Activated CD4-positive, alpha-beta T cell treated with anti-CD3 and anti-CD28 coated beads for 36 hours (primary cell): ENCODE data around the gene CHSY3. TPM values are rescaled to one million over a fixed set of nuclear protein-coding genes. Genes with fewer than 3 reads are reported as not detected.

Experiments
- ATAC-seq: fragments of 200-7000 bp; cut with Tn5 transposase; one replicate; pipeline ENCODE4 v1.10.0; 2021; ENCODE audit warnings: mild to moderate bottlenecking, moderate library complexity
- CTCF ChIA-PET: fragments of 350-600 bp; sonication (Branson Sonifier 250); formaldehyde crosslinking; loops from one replicate; lab custom pipeline; 2021; ENCODE audit warnings: antibody characterized with exemption; lab: Charles Lee
- POLR2A ChIA-PET: fragments of 350-600 bp; sonication (Branson Sonifier 250); formaldehyde crosslinking; loops from one replicate; lab custom pipeline; 2021; ENCODE audit warnings: antibody characterized with exemption, inconsistent platforms; lab: Charles Lee
- DNase-seq: peaks from one replicate; pipeline ENCODE4 v3.0.0-alpha.2; 2020
- H3K27ac Mint-ChIP-seq: one replicate; pipeline ENCODE4 v1.8.0; 2021; ENCODE audit warnings: mixed read lengths
- H3K27me3 Mint-ChIP-seq: one replicate; pipeline ENCODE4 v1.8.0; 2021; ENCODE audit warnings: mixed read lengths
- H3K36me3 Mint-ChIP-seq: one replicate; pipeline ENCODE4 v1.8.0; 2021; ENCODE audit warnings: low read depth, mixed read lengths
- H3K4me1 Mint-ChIP-seq: one replicate; pipeline ENCODE4 v1.8.0; 2021; ENCODE audit warnings: mixed read lengths
- H3K4me3 Mint-ChIP-seq: one replicate; pipeline ENCODE4 v1.8.0; 2021; ENCODE audit warnings: mild to moderate bottlenecking, moderate library complexity, mixed read lengths
- H3K9me3 Mint-ChIP-seq: one replicate; pipeline ENCODE4 v1.8.0; 2021; ENCODE audit warnings: low read depth, mixed read lengths
- intact Hi-C, 2 experiments: fragments of 100-400 bp; cut with DNase I in 1 of 2; cut with micrococcal nuclease in 1 of 2; formaldehyde crosslinking; loops; one replicate each; pipeline versions ENCODE4 v1.14.2 to v1.15.1; 2022 to 2024; cut with DNase I, micrococcal nuclease
- total RNA-seq, 2 experiments: library from RNA; stranded (reverse); gene quantifications; one replicate each; pipeline ENCODE4 v1.2.3, GENCODE V29; 2021

The CHSY3 gene
- total RNA-seq, 2 experiments from 2014 or later: not detected

DNA sequence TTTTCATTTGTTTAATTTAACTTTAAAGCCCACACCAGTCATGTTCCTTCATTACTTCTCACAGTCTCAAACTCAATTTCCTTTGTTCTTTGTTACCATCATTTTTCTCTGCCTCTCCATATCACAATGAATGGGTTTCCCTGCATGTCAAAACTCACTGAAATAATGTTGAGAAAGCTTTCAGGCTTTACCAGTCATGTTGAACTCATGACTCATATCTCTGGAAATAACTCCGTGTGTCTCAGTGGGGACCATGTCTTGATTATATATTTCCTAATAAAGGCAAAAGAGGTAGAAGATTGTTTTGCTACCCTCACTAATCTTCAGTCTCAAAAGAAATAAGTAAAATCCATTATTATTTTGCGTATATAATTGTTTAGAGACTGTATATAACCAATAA, 231.2 kb downstream of the CHSY3 start:
- ChIA-PET CTCF (no interaction called here), POLR2A (no interaction called here)
- H3K36me3 Mint-ChIP-seq: no peaks in the 10 kb centered on the region
- intact Hi-C loops: no loop called here
- no peaks in the 10 kb centered on the region for H3K4me1 Mint-ChIP-seq
- ATAC-seq (no peak), DNase-seq (no peak)
- H3K27ac Mint-ChIP-seq: no peak overlapping the region
- peaks cover 6% of the 10 kb centered on the region for H3K27me3 Mint-ChIP-seq
- no peak overlapping the region for H3K4me3 Mint-ChIP-seq
- no peaks in the 10 kb centered on the region for H3K9me3 Mint-ChIP-seq

DNA sequence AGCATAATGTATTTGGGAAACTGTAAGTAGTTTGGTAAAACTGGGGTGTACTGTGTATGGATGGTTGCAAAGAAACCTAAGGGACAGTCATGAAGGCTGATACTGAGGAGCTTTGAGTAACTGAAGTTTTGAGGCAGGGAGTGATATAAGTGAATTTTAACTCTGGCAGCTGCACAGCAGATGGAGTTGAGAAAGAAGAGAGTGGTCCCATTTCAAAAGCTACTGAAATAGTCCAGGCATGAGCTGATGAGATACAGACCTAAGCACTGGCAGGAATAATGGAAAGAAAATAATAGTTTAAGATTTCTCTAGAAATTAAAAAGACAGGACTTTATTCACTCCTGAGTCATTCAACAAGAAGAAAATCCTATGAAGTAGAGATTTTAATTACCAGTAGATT, 232.0 kb downstream of the CHSY3 start:
- DNase-seq (no peak), ATAC-seq (no peak)
- POLR2A ChIA-PET: no interaction called here
- Mint-ChIP-seq H3K9me3 (no peaks in the 10 kb centered on the region), H3K27me3 (peaks cover 7% of the 10 kb centered on the region), H3K4me3 (no peak overlapping the region), H3K27ac (no peak overlapping the region), H3K36me3 (no peaks in the 10 kb centered on the region), H3K4me1 (no peaks in the 10 kb centered on the region)
- intact Hi-C loops: no loop called here
- CTCF ChIA-PET: interaction anchor here (0.7 kb wide), 1 partner anchor 24 kb away, joined by 3 read pairs; no protein-coding TSS in a partner anchor

DNA sequence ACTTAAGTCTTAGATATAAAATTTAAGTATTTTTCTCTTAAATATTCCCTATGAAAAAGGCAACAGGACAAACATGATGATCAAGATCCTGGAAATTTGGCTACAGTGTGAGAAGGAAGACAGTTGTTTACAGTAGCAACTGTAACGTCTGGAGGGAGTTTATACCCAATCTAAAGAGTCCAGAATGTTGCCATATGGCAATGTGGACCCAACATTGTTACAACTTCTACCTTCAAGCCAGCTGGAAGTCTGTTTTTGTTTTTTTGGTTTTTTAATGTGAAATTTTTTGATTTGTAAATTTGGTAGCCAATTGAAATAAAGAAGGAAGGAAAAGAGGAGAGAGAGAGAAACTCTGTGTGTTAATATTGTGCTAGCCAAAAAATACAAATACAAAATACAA, 233.4 kb downstream of the CHSY3 start:
- ChIA-PET CTCF (no interaction called here), POLR2A (no interaction called here)
- ATAC-seq: no peak
- Mint-ChIP-seq H3K9me3 (no peaks in the 10 kb centered on the region), H3K4me3 (no peak overlapping the region), H3K27ac (no peak overlapping the region), H3K36me3 (no peaks in the 10 kb centered on the region), H3K27me3 (peaks cover 7% of the 10 kb centered on the region), H3K4me1 (no peaks in the 10 kb centered on the region)
- intact Hi-C loops: no loop called here
- no peak for DNase-seq

DNA sequence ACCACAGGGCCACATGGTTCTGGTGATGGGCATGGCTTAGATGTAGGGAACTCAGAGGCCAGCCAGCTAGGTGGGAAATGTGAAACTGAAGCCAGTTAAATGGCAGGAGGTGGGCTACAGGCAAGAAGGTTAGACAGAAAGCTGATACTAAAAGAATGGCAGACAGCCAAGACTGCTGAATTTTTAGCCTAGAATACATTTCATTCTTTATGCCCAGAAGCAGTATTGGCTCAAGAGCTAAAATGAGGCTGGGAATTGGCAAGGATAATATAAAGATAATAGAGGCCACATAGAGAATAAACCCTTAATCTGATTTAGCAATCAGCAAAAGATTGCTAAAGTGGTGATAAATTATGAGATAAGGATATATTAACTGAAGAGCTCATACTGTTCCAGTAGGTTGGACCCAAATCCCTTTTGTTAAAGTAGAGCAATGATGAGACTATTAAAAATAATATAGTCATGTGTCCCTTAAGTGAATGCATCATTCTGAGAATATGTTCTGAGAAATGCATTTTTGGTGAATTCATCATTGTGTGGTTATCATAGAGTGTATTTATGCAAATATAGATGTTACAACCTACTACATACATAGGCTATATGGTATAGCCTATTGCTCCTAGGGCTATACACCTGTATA, 234.3 kb downstream of the CHSY3 start:
- POLR2A ChIA-PET: no interaction called here
- Mint-ChIP-seq H3K4me1 (no peaks in the 10 kb centered on the region), H3K36me3 (no peaks in the 10 kb centered on the region), H3K27ac (no peak overlapping the region), H3K4me3 (no peak overlapping the region), H3K27me3 (peaks cover 7% of the 10 kb centered on the region), H3K9me3 (no peaks in the 10 kb centered on the region)
- no peak for DNase-seq
- CTCF ChIA-PET: interaction anchor here (0.7 to 3.5 kb wide), 3 partner anchors 14 to 367 kb away, joined by 4 to 14 read pairs (median 6); no protein-coding TSS in a partner anchor
- no peak for ATAC-seq
- intact Hi-C loops: no loop called here

DNA sequence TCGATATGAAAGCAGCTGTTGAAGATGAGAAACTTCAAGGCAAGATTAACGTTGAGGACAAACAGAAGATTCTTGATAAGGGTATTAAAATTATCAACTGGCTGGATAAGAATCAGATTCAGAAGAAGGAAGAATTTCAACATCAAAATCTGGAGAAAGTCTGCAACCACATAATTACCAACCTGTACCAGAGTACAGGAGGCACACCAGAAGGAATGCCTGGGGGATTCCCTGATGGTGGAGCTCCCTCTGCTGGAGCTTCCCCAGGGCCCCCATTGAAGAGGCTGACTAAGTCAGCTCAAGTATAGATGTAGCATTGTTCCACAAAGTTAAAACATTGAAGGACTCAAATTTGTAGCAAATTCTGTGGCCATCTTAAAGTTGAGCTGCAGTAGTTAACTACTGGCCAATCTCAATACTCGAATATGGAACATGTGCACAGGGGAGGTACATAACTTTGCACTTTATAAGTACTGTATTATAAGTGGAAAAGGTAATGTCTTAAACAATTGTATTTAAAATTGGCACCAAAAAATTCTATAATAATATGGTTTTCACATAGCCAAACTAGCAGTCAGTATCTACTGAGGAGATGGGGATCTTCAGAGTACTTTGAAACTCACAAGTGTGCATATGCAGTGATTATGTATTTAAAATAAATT, 237.5 kb downstream of the CHSY3 start:
- Mint-ChIP-seq H3K4me3 (no peak overlapping the region), H3K4me1 (no peaks in the 10 kb centered on the region), H3K9me3 (no peaks in the 10 kb centered on the region), H3K36me3 (no peaks in the 10 kb centered on the region), H3K27me3 (peaks cover 3% of the 10 kb centered on the region), H3K27ac (no peak overlapping the region)
- ChIA-PET CTCF (interaction anchor here (0.7 to 3.5 kb wide), 3 partner anchors 12 to 372 kb away, joined by 4 to 14 read pairs (median 4); no protein-coding TSS in a partner anchor), POLR2A (no interaction called here)
- peak; percentile 50 for DNase-seq
- intact Hi-C loops: loop anchor here (2.0 to 5.0 kb wide), 2 partner anchors 369 to 371 kb away; no protein-coding TSS in a partner anchor
- peak; percentile 58 for ATAC-seq

DNA sequence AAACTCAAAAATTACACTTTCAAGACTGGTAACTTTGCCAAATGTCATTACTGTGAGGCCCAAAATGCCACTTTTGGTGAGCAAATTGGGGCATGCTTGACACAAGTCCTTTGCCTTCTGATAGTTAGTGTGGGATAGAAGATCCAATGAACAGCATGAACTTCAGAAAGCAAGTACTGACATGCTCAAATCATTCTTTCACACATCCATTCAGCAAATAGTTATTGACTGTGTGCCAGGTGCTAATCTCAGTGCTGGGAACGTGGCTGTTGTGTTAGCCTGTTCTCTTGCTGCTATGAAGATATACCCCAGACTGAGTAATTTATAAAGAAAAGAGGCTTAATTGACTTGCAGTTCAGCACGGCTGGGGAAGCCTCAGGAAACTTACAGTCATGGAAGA, 247.0 kb downstream of the CHSY3 start:
- Mint-ChIP-seq H3K9me3 (peaks cover 1% of the 10 kb centered on the region), H3K4me1 (no peaks in the 10 kb centered on the region), H3K27me3 (peaks cover 4% of the 10 kb centered on the region), H3K27ac (no peak overlapping the region), H3K4me3 (no peak overlapping the region), H3K36me3 (no peaks in the 10 kb centered on the region)
- ChIA-PET CTCF (no interaction called here), POLR2A (no interaction called here)
- DNase-seq: no peak
- intact Hi-C loops: no loop called here
- no peak for ATAC-seq

DNA sequence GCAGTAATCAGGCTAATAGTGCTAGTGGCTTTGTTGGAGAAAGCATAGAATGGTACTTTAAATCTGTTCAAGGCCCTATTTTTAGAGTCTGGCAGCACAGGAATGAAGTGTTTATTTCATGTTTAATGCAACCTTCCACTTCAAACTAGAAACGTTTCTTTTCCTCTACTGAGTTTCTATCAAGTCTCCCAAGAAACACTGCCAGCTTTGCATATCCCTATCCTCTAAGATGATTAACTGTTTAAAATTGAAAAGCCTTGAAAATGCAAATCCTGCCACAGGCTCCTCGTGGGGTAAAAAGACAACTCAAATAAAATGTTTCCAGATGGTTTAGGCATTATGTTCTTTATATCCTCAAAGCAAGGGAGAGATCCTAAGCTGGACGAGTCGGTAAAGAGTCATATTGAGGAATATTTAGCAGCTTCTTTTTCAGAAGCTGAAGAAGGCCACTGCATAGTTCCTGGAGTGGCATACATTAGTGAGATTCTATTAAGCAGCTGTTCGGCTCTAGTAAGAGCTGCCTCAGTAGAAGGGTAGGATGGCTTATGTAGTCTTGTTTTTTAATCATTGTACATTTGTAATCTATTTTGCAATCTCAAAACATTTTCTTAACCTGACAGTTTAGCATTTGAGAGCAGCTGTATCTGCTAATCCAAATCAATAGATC, 251.2 kb downstream of the CHSY3 start:
- H3K27ac Mint-ChIP-seq: no peak overlapping the region
- no peaks in the 10 kb centered on the region for H3K36me3 Mint-ChIP-seq
- intact Hi-C loops: no loop called here
- H3K4me3 Mint-ChIP-seq: no peak overlapping the region
- H3K27me3 Mint-ChIP-seq: peaks cover 10% of the 10 kb centered on the region
- no peaks in the 10 kb centered on the region for H3K9me3 Mint-ChIP-seq
- ChIA-PET POLR2A (no interaction called here), CTCF (interaction anchor here (0.6 kb wide), 1 partner anchor 1964 kb away, joined by 3 read pairs; no protein-coding TSS in a partner anchor)
- no peak for ATAC-seq
- DNase-seq: no peak
- no peaks in the 10 kb centered on the region for H3K4me1 Mint-ChIP-seq

DNA sequence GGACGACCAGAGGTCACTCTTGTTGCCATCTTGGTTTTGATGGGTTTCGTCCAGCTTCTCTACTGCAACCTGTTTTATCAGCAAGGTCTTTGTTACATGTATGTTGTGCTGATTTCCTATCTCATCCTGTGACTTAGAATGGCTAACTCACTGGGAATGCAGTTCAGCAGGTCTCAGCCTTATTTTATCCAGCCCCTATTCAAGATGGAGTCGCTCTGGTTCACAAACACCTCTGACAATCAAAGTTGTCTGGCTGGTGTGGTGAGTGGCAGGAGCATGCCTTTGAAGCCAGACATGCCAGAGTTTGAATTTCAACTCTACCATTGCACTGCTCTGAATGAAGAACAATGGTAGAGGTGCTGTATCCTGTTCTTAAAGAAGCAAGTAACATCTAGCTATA, 253.8 kb downstream of the CHSY3 start:
- H3K4me3 Mint-ChIP-seq: no peak overlapping the region
- intact Hi-C loops: no loop called here
- no peaks in the 10 kb centered on the region for H3K9me3 Mint-ChIP-seq
- no peak overlapping the region for H3K27ac Mint-ChIP-seq
- H3K27me3 Mint-ChIP-seq: peaks cover 11% of the 10 kb centered on the region
- ATAC-seq (no peak), DNase-seq (no peak)
- ChIA-PET POLR2A (no interaction called here), CTCF (interaction anchor here (0.7 kb wide), 1 partner anchor 806 kb away, joined by 3 read pairs; no protein-coding TSS in a partner anchor)
- H3K4me1 Mint-ChIP-seq: no peaks in the 10 kb centered on the region
- H3K36me3 Mint-ChIP-seq: no peaks in the 10 kb centered on the region

DNA sequence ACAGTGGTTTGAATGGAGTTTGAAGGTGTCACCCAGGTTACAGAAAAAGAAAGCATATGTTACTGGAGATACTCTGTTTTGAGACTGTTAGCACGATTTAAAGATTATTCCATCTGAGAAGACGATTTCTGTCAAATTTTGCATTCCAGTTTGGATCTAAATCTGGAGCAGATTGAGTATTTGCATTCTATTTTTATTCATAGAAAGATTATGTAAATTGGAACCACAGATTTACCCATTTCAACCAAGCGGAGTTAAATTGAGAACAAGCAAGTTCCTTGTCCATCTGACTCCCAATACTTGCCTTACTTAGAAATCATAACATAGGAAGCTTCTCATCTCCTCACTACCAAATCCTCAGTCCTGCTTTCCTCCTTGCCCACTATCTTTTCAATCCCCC, 255.7 kb downstream of the CHSY3 start:
- no peak overlapping the region for H3K27ac Mint-ChIP-seq
- DNase-seq (no peak), ATAC-seq (no peak)
- no peak overlapping the region for H3K4me3 Mint-ChIP-seq
- POLR2A ChIA-PET: no interaction called here
- CTCF ChIA-PET: no interaction called here
- peaks cover 13% of the 10 kb centered on the region for H3K27me3 Mint-ChIP-seq
- H3K9me3 Mint-ChIP-seq: no peaks in the 10 kb centered on the region
- intact Hi-C loops: no loop called here
- H3K36me3 Mint-ChIP-seq: no peaks in the 10 kb centered on the region
- H3K4me1 Mint-ChIP-seq: no peaks in the 10 kb centered on the region

DNA sequence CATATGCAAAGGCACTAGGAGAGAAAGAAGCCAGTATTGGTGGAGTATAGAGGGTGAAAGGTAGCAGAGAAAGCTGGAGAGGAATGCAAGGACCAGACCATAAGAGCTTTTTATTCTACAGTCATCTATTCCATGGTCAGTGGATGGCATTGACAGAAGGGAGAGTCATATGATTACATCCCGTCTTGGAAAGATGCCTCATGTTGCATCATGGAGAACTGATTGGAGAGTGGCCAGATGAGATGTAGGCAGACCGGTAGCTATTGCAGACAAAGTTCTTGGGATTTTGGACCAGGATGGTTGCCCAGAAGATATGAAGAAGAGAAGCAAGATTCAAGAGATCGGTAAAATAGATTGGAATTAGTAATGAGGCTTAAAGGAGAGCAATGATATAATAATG, 260.7 kb downstream of the CHSY3 start:
- ChIA-PET POLR2A (no interaction called here), CTCF (no interaction called here)
- Mint-ChIP-seq H3K36me3 (no peaks in the 10 kb centered on the region), H3K9me3 (no peaks in the 10 kb centered on the region), H3K4me3 (no peak overlapping the region), H3K4me1 (no peaks in the 10 kb centered on the region), H3K27ac (no peak overlapping the region), H3K27me3 (peaks cover 11% of the 10 kb centered on the region)
- ATAC-seq (no peak), DNase-seq (no peak)
- intact Hi-C loops: no loop called here

DNA sequence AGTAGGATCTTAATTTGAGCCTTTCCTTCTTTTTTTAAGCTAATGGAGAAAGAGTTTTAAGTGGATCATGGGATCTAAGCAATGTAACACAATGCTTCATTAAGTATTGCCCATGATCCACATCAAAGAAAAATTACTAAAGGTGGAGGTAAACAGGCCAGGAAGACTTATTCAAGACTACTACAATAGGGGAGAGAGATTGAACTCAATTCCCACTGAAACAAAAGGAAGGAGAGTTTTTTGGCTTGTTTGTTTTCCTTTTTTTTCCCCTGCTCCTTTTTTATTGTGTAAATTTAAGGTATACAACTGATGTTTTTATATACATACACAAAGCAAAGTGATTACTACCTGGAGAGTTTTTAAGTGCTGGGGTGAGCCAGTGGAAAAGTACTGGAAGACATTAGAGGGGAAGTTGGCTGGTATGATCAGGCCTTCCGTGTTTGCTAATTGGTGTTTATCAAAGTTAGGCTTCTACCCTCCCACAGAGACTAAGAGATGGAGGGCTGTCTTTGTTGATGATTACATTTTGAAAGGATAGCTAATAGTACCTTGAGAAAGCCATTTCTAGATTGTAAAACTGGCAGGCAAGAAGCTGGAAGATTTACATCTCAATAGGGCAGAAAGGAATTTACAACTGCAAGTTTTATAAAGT, 262.7 kb downstream of the CHSY3 start:
- no peak for DNase-seq
- intact Hi-C loops: no loop called here
- Mint-ChIP-seq H3K27me3 (peaks cover 6% of the 10 kb centered on the region), H3K9me3 (no peaks in the 10 kb centered on the region), H3K4me1 (no peaks in the 10 kb centered on the region), H3K27ac (no peak overlapping the region), H3K36me3 (no peaks in the 10 kb centered on the region), H3K4me3 (no peak overlapping the region)
- POLR2A ChIA-PET: no interaction called here
- CTCF ChIA-PET: no interaction called here
- ATAC-seq: no peak
